ENCODE results near the gene C22orf23.
"Not testable (repeated sequence)": the region's sequence is repeated elsewhere in the genome, so short reads cannot be mapped to it uniquely, and the experiment has no call there.

Gene C22orf23

GRCh38 chr22:37972527-37972926, 19.1 kb upstream of the C22orf23 start:
- H3K27me3 Mint-ChIP-seq: no peaks in the 10 kb centered on the region
- H3K36me3 Mint-ChIP-seq (ENCODE audit: low read depth): peaks cover 53% of the 10 kb centered on the region
- intact Hi-C loops (cut with micrococcal nuclease): no loop called here
- H3K4me3 Mint-ChIP-seq: no peak overlapping the region
- no peak overlapping the region for H3K27ac Mint-ChIP-seq
- peaks cover 7% of the 10 kb centered on the region for H3K4me1 Mint-ChIP-seq (ENCODE audit: low read depth)
- H3K9me3 Mint-ChIP-seq: no peaks in the 10 kb centered on the region

DNA sequence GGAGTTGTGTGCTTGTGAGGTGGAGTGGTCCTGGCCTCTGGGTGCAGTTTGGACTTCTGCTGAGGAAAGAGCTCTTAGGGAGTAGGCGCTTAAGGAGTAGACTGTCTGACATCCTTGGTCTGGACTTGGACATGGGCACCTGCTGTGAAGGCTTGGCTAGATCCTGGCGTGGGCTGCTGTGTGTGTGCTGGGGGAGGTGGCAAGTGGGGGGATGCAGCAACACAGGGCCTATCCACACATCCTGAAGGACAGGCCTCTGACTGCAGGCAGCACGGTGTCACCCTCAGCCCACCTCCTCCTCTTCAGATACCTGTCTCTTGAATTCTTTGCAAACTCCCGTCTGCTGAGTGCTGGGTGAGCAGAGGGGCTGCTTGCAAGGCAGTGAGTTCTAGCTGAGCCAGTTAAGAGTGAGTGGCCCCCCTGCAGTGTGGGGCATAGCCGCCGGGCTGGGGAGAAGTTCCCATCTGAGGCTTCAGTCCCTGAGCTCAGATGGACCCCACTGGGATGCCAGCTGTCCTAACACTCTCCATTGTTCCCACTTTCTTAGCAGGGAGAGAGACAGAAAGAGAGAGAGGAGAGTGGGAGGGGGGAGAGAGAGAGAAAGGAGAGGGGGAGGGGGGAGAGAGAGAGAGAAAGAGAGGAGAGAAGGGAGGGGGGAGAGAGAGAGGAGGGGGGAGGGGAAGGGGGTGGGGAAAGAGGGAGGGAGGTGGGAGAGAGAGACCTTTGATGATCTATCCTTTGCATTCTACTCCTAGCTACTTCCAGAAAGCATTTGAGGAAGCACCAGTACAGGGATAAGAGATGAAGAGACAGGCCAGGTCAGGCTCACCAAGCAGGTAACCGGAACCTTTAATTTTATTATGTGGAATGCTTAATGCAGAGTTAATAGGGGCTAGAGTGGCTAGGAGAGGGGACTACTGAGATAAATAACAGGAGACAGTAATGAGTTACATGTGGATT, 18.4 kb upstream of the C22orf23 start:
- Mint-ChIP-seq H3K4me3 (no peak overlapping the region), H3K27me3 (no peaks in the 10 kb centered on the region), H3K36me3 (ENCODE audit: low read depth) (peaks cover 55% of the 10 kb centered on the region), H3K4me1 (ENCODE audit: low read depth) (peaks cover 7% of the 10 kb centered on the region), H3K27ac (no peak overlapping the region), H3K9me3 (no peaks in the 10 kb centered on the region)
- intact Hi-C loops (cut with micrococcal nuclease): no loop called here

DNA sequence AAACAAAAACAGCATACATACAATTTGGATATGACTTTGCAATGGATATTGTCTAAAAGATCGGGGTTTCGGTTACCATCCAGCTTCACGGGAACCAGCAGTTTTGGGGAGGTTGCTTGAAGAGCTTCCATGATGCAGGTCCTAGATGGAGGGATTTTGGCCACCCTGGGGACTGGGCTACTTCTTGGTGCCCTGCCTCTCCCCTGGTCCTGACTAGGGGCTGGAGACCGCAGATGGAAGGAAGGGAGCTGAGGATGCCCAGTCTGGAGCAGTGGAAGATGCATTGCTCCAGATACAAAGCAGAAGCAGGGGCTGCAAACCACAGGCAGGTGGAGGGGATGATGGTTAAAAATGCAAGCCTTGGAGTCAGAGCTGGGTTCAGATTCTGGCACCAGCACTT, 17.5 kb upstream of the C22orf23 start:
- Mint-ChIP-seq H3K36me3 (ENCODE audit: low read depth) (peaks cover 64% of the 10 kb centered on the region), H3K4me3 (no peak overlapping the region), H3K4me1 (ENCODE audit: low read depth) (peaks cover 7% of the 10 kb centered on the region), H3K27me3 (no peaks in the 10 kb centered on the region), H3K27ac (no peak overlapping the region), H3K9me3 (no peaks in the 10 kb centered on the region)
- intact Hi-C loops (cut with micrococcal nuclease): no loop called here

GRCh38 chr22:37968452-37969251, 15.3 kb upstream of the C22orf23 start:
- H3K9me3 Mint-ChIP-seq: no peaks in the 10 kb centered on the region
- intact Hi-C loops (cut with micrococcal nuclease): no loop called here
- H3K36me3 Mint-ChIP-seq (ENCODE audit: low read depth): peaks cover 71% of the 10 kb centered on the region
- no peaks in the 10 kb centered on the region for H3K27me3 Mint-ChIP-seq
- peaks cover 7% of the 10 kb centered on the region for H3K4me1 Mint-ChIP-seq (ENCODE audit: low read depth)
- no peak overlapping the region for H3K4me3 Mint-ChIP-seq
- peak overlapping the region; percentile 30 for H3K27ac Mint-ChIP-seq

DNA sequence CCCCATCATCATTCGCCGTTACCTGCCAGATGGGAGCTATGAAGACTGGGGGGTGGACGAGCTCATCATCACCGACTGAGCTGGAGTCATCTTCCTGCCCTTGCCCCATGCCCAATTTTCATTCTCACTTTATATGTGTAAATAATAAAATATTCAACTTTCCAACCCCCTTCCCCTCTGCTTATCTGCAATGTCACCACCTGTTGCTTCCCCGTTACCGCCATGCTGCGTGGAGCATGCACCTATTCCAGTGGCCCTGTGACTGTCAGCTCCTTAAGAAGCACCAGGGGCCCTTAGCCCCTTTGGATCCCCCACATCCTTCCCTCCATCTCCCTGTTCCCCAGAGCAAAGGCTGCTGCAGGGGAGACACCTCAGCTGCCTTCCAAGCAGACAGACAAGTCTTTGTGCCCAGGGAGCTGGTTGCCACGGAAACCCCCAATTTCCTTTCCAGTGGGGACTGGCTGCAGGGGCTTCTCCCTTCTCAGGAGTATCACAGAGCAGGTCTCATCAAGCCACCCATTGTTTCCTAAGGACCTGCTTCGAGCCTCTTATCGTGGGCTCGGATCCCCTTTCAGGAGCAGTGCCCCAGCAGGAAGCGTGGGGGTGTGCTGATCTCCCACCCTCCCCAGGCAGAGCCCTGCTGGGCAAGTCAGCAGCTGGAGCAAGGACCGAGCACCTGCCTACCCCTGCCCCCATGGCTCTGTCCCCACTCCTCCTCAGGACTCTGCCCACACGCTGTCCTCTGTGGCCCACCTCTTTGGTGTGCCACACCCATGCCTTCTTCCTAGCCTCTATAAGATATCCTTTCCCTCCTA, 14.4 kb upstream of the C22orf23 start:
- Mint-ChIP-seq H3K4me3 (no peak overlapping the region), H3K27me3 (no peaks in the 10 kb centered on the region), H3K4me1 (ENCODE audit: low read depth) (peaks cover 7% of the 10 kb centered on the region), H3K36me3 (ENCODE audit: low read depth) (peaks cover 70% of the 10 kb centered on the region), H3K27ac (peak overlapping the region; percentile 30), H3K9me3 (no peaks in the 10 kb centered on the region)
- intact Hi-C loops (cut with micrococcal nuclease): no loop called here

- Mint-ChIP-seq H3K9me3 (no peaks in the 10 kb centered on the region), H3K36me3 (ENCODE audit: low read depth) (peaks cover 68% of the 10 kb centered on the region), H3K27me3 (no peaks in the 10 kb centered on the region), H3K27ac (no peak overlapping the region), H3K4me1 (ENCODE audit: low read depth) (peaks cover 7% of the 10 kb centered on the region), H3K4me3 (no peak overlapping the region)
- intact Hi-C loops (cut with micrococcal nuclease): no loop called here
Measured at GRCh38 chr22:37967147-37967546, 13.7 kb upstream of the C22orf23 start.

DNA sequence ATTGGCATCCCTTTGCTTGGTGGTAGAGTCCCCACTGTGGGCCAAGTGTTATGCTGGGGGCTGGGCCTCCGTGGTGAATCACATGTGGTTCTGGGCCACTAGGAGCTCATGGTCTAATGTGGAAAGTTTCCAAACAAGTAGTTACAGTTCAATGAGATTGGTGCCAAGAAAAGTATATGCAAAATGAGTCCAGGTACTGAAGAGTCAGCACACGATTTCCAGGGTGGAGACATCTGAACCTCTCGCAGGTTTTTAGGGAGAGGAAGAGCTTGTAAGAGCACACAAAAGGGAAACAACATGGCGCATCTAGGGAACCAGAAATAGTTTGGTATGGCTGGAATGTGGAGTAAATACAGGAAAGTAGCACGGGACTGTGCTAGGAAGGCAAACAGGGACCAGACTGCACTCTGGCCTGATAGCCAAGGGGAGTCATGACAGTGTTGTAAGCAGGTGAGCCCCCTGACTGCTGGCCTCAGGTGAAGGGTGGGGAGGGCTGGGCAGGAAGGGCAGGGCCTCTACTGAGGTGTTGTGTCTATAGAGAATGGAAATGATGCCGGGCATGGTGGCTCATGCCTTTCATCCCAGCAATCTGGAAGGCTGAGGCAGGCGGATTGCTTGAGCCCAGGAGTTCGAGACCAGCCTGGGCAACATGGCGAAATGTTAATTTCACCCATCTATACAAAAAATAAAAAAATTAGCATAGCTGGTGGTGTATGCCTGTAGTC, 12.7 kb upstream of the C22orf23 start:
- no peak overlapping the region for H3K27ac Mint-ChIP-seq
- peaks cover 7% of the 10 kb centered on the region for H3K4me1 Mint-ChIP-seq (ENCODE audit: low read depth)
- H3K4me3 Mint-ChIP-seq: no peak overlapping the region
- H3K9me3 Mint-ChIP-seq: no peaks in the 10 kb centered on the region
- intact Hi-C loops (cut with micrococcal nuclease): no loop called here
- peaks cover 72% of the 10 kb centered on the region for H3K36me3 Mint-ChIP-seq (ENCODE audit: low read depth)
- H3K27me3 Mint-ChIP-seq: no peaks in the 10 kb centered on the region

DNA sequence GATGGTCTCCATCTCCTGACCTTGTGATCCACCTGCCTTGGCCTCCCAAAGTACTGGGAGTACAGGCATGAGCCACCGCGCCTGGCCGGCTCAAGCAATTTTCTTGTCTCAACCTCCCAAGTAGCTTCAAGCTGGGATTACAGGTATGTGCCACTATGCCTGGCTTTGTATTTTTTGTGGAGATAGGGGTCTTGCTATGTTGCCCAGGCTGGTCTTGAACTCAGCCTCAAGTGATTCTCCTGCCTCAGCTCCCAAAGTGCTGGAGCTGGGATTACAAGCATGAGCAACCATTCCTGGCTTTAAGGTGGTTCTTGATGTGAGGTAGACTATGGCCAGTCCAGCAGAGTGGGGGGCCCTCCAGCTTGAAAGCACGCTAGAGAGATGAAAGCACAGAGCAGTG, 7.7 kb upstream of the C22orf23 start:
- Mint-ChIP-seq H3K27ac (no peak overlapping the region), H3K4me1 (ENCODE audit: low read depth) (no peaks in the 10 kb centered on the region)
- intact Hi-C loops (cut with micrococcal nuclease): loop anchor here (5.0 kb wide), 1 partner anchor 144 kb away; no protein-coding TSS in a partner anchor

GRCh38 chr22:37959231-37959825, 5.9 kb upstream of the C22orf23 start:
- Mint-ChIP-seq H3K4me3 (no peak overlapping the region), H3K4me1 (ENCODE audit: low read depth) (peaks cover 12% of the 10 kb centered on the region), H3K27me3 (no peaks in the 10 kb centered on the region), H3K36me3 (ENCODE audit: low read depth) (peaks cover 72% of the 10 kb centered on the region), H3K27ac (no peak overlapping the region), H3K9me3 (no peaks in the 10 kb centered on the region)
- intact Hi-C loops (cut with micrococcal nuclease): no loop called here

More for the DNA sequence above, 7.7 kb upstream of the C22orf23 start:
- no peaks in the 10 kb centered on the region for H3K27me3 Mint-ChIP-seq
- H3K36me3 Mint-ChIP-seq (ENCODE audit: low read depth): peaks cover 81% of the 10 kb centered on the region
- no peak overlapping the region for H3K4me3 Mint-ChIP-seq
- no peaks in the 10 kb centered on the region for H3K9me3 Mint-ChIP-seq

GRCh38 chr22:37957232-37957631, 3.8 kb upstream of the C22orf23 start:
- Mint-ChIP-seq H3K27ac (no peak overlapping the region), H3K36me3 (ENCODE audit: low read depth) (peaks cover 66% of the 10 kb centered on the region), H3K27me3 (peaks cover 10% of the 10 kb centered on the region), H3K4me1 (ENCODE audit: low read depth) (peaks cover 25% of the 10 kb centered on the region), H3K9me3 (no peaks in the 10 kb centered on the region), H3K4me3 (no peak overlapping the region)
- intact Hi-C loops (cut with micrococcal nuclease): no loop called here

DNA sequence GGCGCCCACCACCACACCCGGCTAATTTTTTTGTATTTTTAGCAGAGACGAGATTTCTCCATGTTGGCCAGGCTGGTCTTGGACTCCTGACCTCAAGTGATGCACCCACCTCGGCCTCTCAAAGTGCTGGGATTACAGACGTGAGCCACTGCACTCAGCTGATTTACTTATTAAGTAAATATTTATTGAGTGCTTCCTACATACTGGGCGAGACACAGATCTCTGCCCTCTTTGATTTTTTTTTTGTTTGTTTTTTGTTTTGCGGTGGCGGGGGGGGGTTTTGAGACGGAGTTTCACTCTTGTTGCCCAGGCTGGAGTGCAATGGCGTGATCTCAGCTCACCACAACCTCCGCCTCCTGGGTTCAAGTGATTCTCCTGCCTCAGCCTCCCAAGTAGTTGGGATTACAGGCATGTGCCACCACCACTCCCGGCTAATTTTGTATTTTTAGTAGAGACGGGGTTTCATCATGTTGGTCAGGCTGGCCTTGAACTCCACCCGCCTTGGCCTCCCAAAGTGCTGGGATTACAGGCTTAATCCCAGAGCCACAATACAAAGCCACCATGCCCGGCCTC, 2.5 kb upstream of the C22orf23 start:
- H3K9me3 Mint-ChIP-seq; H3K27ac Mint-ChIP-seq; H3K4me3 Mint-ChIP-seq; intact Hi-C loops (cut with micrococcal nuclease): not testable (repeated sequence)
- Mint-ChIP-seq H3K4me1 (ENCODE audit: low read depth) (peaks cover 25% of the 10 kb centered on the region), H3K27me3 (peaks cover 20% of the 10 kb centered on the region), H3K36me3 (ENCODE audit: low read depth) (peaks cover 53% of the 10 kb centered on the region)

- H3K27me3 Mint-ChIP-seq: peaks cover 23% of the 10 kb centered on the region
- H3K4me1 Mint-ChIP-seq (ENCODE audit: low read depth): peaks cover 25% of the 10 kb centered on the region
- no peak overlapping the region for H3K27ac Mint-ChIP-seq
- H3K36me3 Mint-ChIP-seq (ENCODE audit: low read depth): peaks cover 41% of the 10 kb centered on the region
- H3K9me3 Mint-ChIP-seq: no peaks in the 10 kb centered on the region
- intact Hi-C loops (cut with micrococcal nuclease): no loop called here
- H3K4me3 Mint-ChIP-seq: peak overlapping the region; percentile 92
Measured at GRCh38 chr22:37954686-37955085, 1.3 kb upstream of the C22orf23 start.

All from dendritic cell treated with granulocyte-macrophage colony-stimulating factor and Interleukin-4, amounts not matched to agents 40 ng/mL and 50 ng/mL, for 4 days (primary cell).